ENCODE results near the gene MAP3K5.

The MAP3K5 gene

GRCh38 chr6:136742125-136742524 is 50.2 kb downstream of the MAP3K5 start:
- DNase-seq = no peak

GRCh38 chr6:136740050-136740974 is 52.0 kb downstream of the MAP3K5 start:
- DNase-seq = no peak

- DNase-seq = no peak
These were observed 52.8 kb downstream of the MAP3K5 start for GRCh38 chr6:136739501-136739900.

- no peak for DNase-seq
These were observed 53.2 kb downstream of the MAP3K5 start for GRCh38 chr6:136739071-136739470.

- no peak for DNase-seq
These were observed 53.6 kb downstream of the MAP3K5 start for GRCh38 chr6:136738692-136739057.

GRCh38 chr6:136737871-136738691 is 54.2 kb downstream of the MAP3K5 start:
- DNase-seq = no peak

GRCh38 chr6:136737374-136737844 is 54.9 kb downstream of the MAP3K5 start:
- DNase-seq = no peak

GRCh38 chr6:136736281-136736960 is 55.9 kb downstream of the MAP3K5 start:
- no peak for DNase-seq

GRCh38 chr6:136734977-136735376 is 57.3 kb downstream of the MAP3K5 start:
- DNase-seq = no peak

- DNase-seq = no peak
These were observed 59.4 kb downstream of the MAP3K5 start for GRCh38 chr6:136732889-136733288.

GRCh38 chr6:136729832-136730231 is 62.4 kb downstream of the MAP3K5 start:
- DNase-seq = no peak

GRCh38 chr6:136728976-136729515 is 63.2 kb downstream of the MAP3K5 start:
- no peak for DNase-seq

GRCh38 chr6:136728033-136728939 is 64.0 kb downstream of the MAP3K5 start:
- DNase-seq = no peak

- DNase-seq = no peak
These were observed 65.3 kb downstream of the MAP3K5 start for GRCh38 chr6:136726837-136727557.

- no peak for DNase-seq
These were observed 67.2 kb downstream of the MAP3K5 start for GRCh38 chr6:136725124-136725523.

GRCh38 chr6:136723780-136724179 is 68.5 kb downstream of the MAP3K5 start:
- DNase-seq = no peak

GRCh38 chr6:136721467-136721866 is 70.8 kb downstream of the MAP3K5 start:
- DNase-seq = no peak

GRCh38 chr6:136720045-136720770 is 72.1 kb downstream of the MAP3K5 start:
- no peak for DNase-seq

- DNase-seq = no peak
These were observed 72.8 kb downstream of the MAP3K5 start for GRCh38 chr6:136719280-136720044.

Data from effector CD8-positive, alpha-beta T cell (primary cell).